Liver (tissue), 3 donors: ENCODE measurements around the gene SMYD4.

ENCODE experiments used
- JUND ChIP-seq, 2 donors: IDR thresholded peaks; 2 replicates each; pipeline ENCODE4 v1.6.1; 2016; ENCODE audit warnings: antibody characterized with exemption in 2 of 2
- RXRA ChIP-seq, 2 donors: IDR thresholded peaks; 2 replicates each; pipeline ENCODE4 v1.6.1; 2017 to 2018; ENCODE audit warnings: antibody characterized with exemption in 2 of 2, mild to moderate bottlenecking in 1 of 2
- SP1 ChIP-seq: IDR thresholded peaks from 2 replicates; pipeline ENCODE4 v1.6.1; 2018; ENCODE audit warnings: antibody characterized with exemption, mild to moderate bottlenecking
- TAF1 ChIP-seq: conservative IDR thresholded peaks from 2 replicates; pipeline ENCODE4 v1.6.1; 2016; ENCODE audit warnings: antibody characterized with exemption, mild to moderate bottlenecking
- YY1 ChIP-seq: IDR thresholded peaks from 2 replicates; pipeline ENCODE4 v1.6.1; 2016; ENCODE audit warnings: antibody characterized with exemption, mild to moderate bottlenecking
- TF ChIP-seq, protein P1 (sequence below): fragments of 150-350 bp; IDR thresholded peaks from 2 replicates; pipeline ENCODE4 v1.5.1; 2017; ENCODE audit warnings: improper control_type of control experiment, low read depth, low read length; ENCODE audit not compliant: missing input control
- TF ChIP-seq, protein P2 (sequence below): IDR thresholded peaks from 2 replicates; pipeline ENCODE4 v1.6.1; 2016; ENCODE audit warnings: antibody characterized with exemption
- donor health status: healthy.
- donor health status: healthy.

DNA sequence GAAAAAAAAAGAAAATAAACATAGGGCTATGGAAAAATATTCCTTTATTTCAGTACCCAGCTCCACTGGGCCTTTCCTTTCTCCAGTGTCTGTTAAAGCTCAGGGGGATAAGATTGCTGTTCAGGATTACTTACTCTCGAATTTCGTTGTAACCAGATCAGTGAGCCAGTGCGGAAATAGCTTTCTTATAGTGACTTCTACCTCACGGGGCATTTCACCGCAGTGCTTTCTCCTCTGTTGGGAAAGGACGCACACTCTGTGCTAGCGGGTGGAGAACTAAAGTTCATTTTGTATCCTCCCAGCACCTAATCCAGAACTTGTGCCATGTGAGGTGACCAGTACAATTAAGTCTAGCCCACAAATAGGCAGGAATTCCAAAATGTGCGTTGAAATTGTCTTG, 38.4 kb upstream of the SMYD4 start:
- TF ChIP-seq, protein P1, sequence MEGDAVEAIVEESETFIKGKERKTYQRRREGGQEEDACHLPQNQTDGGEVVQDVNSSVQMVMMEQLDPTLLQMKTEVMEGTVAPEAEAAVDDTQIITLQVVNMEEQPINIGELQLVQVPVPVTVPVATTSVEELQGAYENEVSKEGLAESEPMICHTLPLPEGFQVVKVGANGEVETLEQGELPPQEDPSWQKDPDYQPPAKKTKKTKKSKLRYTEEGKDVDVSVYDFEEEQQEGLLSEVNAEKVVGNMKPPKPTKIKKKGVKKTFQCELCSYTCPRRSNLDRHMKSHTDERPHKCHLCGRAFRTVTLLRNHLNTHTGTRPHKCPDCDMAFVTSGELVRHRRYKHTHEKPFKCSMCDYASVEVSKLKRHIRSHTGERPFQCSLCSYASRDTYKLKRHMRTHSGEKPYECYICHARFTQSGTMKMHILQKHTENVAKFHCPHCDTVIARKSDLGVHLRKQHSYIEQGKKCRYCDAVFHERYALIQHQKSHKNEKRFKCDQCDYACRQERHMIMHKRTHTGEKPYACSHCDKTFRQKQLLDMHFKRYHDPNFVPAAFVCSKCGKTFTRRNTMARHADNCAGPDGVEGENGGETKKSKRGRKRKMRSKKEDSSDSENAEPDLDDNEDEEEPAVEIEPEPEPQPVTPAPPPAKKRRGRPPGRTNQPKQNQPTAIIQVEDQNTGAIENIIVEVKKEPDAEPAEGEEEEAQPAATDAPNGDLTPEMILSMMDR = no peak
- TF ChIP-seq RXRA (IDR thresholded peaks at IDR 0.05) = no peak
- TF ChIP-seq SP1 = no peak
- TF ChIP-seq JUND (IDR thresholded peaks at IDR 0.05) = no peak
- no peak for TF ChIP-seq TAF1
- TF ChIP-seq YY1 = no peak
- TF ChIP-seq, protein P2, sequence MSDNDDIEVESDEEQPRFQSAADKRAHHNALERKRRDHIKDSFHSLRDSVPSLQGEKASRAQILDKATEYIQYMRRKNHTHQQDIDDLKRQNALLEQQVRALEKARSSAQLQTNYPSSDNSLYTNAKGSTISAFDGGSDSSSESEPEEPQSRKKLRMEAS = no peak
